HG02610 (cell line): ENCODE data around the gene UTY.
"Not testable (repeated sequence)": the region's sequence is repeated elsewhere in the genome, so short reads cannot be mapped to it uniquely, and the experiment has no call there.

ENCODE experiments used
- ATAC-seq: cut with Tn5 transposase; IDR thresholded peaks from one replicate; pipeline ENCODE4 v1.9.1; 2021; ENCODE audit warnings: mild to moderate bottlenecking, moderate library complexity; ENCODE audit not compliant: unreplicated experiment

UTY gene

DNA sequence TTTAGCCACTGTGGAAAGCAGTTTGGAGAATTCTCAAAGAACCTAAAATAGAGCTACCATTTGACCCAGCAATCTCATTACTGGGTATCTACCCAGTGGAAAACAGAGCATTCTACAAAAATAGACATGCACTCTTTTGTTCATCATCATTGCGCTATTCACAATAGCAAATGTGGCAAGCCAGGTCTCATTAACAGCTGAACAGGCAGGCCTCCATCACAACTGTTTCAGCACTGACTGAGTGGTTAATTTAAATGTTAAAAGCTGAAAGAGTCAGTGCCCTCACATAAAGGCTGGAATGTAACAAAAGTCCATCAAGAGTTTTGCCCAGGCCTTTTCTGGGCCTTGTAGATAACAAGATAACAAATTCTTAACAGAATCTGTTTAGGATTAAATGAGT is 166.9 kb downstream of the UTY start:
- no peak for ATAC-seq

DNA sequence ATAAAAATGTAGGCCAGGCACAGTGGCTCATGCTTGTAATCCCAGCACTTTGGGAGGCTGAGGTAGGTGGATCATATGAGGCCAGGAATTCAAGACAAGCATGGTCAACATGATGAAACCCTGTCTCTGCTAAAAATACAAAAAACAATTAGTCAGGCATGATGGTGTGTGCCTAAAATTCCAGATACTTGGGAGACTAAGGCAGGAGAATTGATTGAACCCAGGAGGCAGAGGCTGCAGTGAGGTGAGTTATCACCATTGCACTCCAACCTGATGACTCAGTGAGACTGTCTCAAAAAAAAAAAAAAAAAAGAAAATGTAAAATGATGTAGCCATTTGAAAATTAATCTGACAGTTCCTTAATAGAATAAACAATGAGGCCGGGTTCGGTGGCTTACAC is 171.9 kb downstream of the UTY start:
- no peak for ATAC-seq

DNA sequence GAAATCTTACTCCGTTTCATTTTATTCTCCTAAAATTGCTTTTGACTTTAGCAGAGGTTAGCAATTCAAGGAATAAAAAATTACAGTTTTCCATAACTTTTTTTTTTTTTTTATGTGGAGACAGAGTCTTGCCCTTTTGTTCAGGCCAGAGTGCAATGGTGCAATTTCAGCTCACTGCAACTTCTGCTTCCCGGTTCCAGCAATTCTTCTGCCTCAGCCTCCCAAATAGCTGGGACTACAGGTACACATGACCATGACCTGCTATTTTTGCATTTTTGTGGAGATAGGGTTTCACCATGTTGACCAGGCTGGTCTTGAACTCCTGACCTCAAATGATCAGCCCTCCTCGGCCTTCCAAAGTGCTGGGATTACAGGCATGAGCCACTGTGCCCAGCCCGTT is 179.0 kb downstream of the UTY start:
- no peak for ATAC-seq

DNA sequence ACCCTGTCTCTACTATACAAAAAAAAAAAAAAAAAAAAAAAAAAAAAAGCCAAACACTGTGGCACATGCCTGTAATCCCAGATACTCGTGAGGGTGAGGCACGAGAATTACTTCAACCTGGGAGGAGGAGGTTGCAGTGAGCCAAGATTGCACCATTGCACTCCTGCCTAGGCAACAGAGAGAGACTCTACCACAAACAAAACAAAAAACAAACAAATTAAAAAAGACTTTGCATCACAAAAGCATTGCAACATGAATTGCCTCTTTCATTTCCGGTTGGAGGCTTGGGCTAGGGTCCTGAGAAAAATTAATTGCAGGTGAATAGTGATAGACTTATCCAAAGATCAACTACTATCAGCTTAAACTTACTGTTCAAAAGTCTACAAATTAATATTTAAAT is 180.4 kb downstream of the UTY start:
- ATAC-seq, result no peak

DNA sequence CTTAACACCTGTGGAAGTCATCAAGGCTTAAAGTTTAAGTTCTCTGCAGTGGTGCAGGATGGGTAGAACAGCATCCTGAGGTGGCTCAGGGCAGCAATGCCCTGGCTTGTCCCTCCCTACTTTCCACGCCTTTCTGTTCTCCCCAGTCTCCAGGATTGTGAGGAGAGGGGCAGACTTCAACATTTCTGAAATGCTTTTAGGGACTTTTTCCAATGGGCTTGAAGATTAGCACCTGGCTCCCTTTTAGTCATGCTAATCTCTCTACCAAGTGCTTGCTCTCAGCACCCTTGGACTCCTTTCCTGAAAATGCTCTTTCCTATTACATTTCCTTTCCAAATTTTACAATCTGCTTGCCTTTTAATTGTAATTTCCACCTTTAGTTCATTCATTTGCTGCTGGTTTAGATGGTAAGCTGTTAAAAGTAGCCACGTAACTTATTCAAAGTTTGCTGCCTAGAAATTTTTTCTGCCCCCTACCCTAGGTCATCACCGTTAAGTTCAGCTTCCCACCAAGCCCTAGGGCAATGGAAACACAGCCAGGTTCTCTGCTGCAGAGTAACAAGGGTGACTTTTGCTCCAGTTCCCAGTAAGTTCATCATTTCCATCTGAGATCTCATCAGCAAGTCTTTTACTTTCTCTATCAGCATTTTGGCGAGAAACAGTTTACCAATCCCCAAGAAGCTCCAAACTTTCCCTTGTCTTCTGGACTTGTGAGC is 183.5 kb downstream of the UTY start:
- ATAC-seq, result no peak

DNA sequence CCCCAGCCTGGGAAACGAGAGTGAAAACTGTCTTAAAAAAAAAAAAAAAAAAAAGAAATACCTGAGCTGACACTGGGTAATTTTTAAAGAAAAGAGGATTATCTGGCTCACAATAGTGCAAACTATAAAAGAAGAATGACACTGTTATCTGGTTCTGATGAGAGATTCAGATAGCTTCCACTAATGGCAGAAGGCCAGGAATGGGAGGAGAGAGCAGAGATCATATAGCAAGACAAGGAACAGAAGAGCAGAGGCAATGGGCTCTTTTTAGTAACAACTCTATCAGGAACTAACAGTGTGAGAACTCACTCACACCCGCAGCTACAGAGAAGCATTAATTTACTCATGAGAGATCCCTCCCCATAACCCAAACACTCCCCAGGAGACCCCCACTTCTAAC is 184.8 kb downstream of the UTY start:
- no peak for ATAC-seq

DNA sequence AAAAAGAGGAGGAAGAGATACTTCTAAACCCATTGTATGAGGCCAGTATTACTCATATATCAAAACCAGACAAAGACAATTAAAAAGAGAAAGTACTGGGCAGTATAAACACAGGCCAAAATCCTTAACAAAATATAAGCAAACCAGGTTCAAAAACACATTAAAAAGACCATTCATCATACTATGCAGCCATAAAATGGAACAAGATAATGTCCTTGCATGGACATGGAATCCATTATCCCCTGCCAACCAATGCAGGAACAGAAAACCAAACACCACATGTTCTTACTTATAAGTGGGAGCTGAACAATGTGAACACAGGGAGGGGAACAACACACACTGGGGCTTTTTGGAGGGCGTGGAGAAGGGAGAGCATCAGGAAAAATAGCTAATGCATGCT is 188.6 kb downstream of the UTY start:
- ATAC-seq, result no peak

DNA sequence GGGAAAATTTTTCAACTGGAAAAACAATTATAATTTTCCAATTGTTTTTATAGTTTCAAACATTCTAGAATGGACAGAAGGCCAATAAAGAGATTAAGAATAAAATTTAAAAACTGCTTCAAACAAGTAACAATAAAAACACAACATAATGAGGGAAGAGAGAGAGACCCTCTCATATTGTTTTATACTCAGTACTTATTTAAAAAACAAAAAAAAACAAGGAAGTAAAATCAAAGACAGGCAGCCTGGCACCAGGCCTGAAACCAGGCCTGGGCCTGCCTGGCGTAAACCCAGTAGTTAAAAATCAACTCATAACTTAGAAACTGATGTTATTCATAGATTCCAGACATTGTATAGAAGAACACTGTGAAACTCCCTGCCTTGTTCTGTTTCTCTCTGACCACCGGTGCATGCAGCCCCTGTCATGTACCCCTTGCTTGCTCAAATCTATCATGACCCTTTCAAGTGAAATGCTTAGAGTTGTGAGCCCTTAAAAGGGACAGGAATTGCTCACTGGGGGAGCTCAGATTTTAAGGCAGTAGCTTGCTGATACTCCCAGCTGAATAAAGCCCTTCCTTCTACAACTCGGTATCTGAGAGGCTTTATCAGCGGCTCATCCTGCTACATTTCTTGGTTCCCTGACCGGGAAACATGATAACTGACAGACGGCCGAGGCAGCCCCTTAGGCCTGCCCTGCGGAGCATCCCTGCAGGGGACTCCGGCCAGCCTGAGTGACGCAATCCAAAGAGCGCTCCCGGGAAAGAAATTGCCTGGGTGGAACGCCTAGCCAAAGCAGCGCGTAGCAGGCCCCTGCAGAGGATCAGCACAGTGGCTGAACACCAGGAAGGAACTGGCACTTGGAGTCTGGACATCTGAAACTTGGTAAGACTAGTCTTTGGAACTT is 197.4 kb downstream of the UTY start:
- ATAC-seq, result not testable (repeated sequence)

DNA sequence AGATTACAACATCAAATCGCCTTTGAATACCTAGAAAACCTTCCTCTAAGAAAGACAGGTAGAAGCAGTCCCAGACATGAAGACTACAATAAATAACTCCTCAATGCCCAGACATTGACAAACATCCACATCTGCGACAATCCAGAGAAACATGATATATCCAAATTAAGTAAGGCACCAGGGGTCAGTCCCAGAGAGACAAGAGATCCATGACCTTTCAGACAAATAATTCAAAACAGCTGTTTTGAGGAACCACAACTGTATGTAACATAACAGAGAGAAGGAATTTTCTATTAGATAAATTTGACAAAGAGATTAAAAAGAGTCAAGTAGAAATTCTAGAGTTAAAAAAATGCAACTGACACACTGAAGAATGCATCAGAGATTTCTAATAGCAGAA is 200.3 kb downstream of the UTY start:
- ATAC-seq, result no peak

DNA sequence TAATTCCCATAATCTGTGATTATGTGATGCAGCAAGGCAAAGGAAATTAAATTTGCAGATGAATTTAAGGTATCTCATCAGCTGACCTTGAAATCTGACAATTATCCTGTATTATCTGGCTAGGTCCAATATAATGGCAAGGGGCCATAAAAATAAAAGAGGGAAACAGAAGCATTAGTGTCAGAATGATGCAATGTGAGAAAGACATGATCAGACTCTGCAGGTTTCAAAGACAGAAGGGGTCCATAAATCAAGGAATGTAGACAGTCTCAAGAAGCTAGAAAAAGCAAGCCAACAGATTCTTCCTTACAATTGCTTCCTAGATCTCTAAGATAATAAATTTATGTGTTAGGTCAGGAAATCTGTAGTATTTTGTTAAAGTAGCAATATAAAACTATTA is 208.1 kb downstream of the UTY start:
- no peak for ATAC-seq

DNA sequence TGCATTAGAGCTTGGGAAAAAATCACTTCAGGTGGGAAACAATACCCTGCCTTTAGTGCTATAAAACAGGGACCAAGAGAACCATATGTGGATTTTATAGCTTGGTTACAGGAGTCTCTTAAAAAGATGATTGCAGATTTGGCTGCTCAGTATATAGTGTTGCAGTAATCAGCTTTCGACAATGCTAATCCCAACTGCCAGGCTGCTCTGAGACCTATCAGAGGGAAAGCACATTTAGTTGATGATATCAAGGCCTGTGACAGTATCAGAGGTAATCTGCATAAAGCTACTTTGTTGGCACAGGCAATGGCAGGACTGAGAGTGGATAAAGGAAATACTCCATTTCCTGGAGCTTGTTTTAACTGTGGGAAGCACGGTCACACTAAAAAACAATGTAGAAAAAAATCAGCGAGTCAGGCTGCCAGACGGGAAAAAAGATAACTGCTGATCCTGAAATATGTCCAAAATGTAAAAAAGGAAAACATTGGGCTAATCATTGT is 225.8 kb downstream of the UTY start:
- ATAC-seq, result not testable (repeated sequence)

DNA sequence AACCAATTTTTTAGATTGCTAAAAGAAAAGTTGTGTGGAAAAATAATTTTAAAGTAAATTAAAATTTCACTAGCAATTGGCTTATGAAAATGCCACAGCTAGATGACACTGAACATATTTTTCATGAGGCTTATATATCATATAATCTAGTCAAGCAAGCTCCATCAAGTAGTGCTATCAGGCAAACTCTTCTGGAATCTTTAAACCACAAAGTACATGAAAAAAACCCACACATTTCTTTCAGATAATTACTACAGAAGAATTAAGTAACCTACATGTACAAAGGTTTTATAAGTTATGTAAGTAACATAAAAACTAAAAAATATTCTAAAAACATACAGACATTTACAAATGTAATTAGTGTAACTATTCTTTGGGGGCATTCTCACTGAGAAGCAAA is 229.4 kb downstream of the UTY start:
- no peak for ATAC-seq

DNA sequence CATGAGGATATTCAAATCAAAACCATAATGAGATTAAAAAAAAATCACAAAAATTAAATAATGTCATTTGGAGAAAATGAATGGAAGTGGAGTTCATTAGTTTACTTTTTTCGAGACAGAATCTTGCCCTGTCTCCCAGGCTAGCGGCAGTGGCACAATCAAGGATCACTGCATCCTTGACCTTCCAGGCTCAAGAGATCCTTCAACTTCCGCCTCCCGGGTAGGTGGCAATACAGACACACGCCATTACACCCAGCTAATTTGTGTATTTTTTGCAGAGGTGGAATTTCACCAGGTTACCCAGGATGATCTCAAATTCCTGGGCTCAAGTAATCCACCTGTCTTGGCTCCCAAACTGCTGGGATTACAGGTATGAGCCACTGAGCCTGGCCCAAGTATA is 236.1 kb downstream of the UTY start:
- ATAC-seq, result no peak

DNA sequence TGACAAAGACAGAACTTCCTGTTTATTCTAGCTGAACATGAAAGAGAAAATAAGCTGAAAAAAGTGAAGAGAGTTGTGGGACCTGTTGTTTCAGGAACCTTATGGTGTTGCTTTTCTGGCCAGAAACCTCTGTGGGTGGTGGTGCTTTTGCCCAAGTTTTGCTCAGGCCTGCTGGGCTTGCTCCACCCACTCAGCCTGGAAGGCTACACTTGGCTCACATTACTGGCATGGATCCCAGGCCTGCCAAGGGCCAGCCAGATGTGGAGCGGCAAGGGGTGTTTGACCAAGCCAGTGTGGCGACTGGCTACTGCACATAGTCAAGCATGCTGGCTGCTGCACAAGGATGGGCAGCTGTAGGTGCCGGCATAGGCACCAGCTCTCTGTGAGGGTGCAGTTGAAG is 245.9 kb downstream of the UTY start:
- no peak for ATAC-seq

DNA sequence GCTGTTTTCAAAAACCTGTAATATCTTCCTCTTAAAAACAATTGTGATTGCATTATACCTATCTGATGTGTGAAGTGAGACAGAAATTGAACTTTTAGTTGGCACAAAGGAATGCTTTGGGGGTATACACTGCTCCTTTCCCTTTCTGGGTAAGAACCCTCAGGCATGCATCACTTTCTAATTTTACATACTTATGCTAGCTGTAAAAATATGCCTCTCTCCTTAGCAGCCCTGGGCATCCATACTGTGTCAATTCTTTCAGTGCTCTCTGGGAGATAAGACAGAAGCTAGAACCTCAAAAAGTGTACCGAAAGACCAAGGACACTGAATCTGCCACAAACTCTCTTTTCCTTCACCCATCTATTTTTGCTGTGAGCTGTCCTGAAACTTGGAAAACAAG is 246.7 kb downstream of the UTY start:
- no peak for ATAC-seq

DNA sequence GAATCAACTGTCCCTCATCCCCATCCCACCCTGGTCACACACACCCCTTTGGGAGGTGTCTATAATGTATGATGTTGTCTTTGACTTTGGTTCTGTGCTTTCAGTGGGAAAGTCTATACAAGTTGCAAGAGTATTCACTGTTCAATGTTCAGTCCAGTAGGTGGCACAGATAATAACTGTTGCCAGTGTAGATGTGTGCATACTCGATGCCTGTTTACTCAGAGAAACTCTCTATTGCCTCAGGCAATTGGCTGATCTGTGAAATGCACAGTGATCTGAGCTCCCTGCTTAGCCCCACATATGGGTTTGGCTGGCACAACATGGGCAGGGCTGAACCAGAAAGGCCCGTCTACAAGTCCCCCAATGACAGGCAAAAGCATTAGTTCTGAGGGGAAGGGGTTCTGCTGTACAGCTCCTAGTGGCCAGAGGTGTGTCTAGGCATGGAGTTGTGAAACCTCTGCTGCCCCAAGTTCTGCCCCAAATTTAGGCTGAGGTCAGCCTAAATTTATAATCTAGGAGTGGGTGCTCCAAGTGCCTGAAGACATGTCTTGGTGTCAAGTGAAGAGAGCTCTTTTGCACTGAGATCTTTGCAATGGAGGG is 252.4 kb downstream of the UTY start:
- no peak for ATAC-seq

DNA sequence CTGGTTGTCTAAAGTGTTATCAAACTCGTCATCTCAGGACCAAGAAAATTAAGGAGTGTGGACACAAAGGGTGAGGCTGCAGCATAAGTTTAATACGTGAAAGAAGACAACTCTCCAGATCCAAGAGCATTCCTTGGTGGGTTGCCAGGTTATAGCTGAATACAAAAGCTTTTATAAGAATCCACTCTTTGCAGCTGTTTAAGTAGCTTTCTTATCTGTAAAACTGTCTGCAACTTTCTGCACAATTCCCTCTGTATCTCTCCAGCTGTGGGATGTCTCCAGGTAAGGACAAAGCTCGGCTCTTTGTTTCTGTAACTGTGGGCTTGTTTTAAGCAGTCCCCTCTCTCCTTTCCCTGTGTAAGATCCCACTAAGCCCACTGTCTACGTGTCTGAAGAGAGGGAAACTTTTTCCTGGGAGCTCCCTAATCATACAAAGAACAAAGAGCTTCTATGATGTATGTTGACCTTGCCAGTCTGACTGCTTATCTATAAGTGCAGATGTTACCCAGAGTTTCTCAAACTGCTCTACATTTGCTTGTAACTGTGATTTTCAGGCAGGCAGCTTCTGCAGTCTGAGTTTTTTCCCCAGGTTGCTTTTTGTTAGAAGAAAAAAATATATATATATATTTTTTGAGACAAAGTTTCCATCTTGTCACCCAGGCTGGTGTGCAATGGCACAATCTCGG is 268.7 kb downstream of the UTY start:
- ATAC-seq, result no peak

DNA sequence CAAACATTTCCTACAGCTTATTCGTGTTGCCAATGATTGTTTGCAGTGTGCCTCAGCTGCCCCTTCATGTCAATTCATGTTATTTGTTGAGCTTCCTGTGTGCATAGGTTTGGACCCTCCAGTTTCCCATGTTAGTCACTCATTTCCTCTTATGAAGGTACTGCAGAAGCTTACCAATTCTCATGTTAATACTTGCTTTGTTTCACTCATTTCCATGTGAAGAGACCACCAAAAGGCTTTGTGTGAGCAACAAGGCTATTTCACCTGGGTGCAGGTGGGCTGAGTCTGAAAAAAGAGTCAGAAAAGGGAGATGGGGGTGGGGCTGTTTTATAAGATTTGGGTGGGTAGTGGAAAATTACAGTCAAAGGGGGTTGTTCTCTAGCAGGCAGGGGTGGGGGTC is 274.6 kb downstream of the UTY start:
- ATAC-seq, result no peak
